WTC11 (cell line): ENCODE data around the gene NFAT5.

ENCODE experiments used
- CREM ChIP-seq: sonication (generic); formaldehyde crosslinking; IDR thresholded peaks from 2 replicates; pipeline ENCODE4 v1.8.1; 2022; ENCODE audit warnings: mild to moderate bottlenecking, missing genetic modification reagents, moderate library complexity
- FOXJ3 ChIP-seq: sonication (generic); formaldehyde crosslinking; IDR thresholded peaks from 2 replicates; pipeline ENCODE4 v1.9.0; 2021; ENCODE audit warnings: missing genetic modification reagents, mild to moderate bottlenecking, borderline replicate concordance

DNA sequence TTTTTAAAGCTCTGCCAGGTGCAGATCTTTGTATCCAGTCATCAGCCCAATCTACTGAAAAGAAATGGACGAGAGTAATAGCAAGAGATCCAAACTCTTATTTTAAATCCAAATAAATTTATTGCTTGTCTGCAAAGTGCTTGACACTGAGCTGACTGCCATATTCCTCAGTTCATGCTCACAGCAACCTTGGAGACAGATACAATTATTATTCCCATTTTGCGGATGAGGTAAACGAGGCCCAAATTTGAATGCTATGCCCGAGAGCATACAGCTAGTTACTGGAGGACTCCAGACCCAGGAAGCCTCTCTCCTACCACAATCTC is 188.3 kb downstream of the NFAT5 start:
- no peak for TF ChIP-seq CREM (CRISPR knock-in tag)
- TF ChIP-seq FOXJ3 (CRISPR knock-in tag): no peak
